H9 (cell line): ENCODE measurements around the gene GPHN. TPM values are rescaled to one million over a fixed set of nuclear protein-coding genes. Genes with fewer than 3 reads are reported as not detected.

Experiments used
- DNase-seq: peaks from one replicate; pipeline ENCODE4 v3.0.0-alpha.2; 2017
- H2AFZ ChIP-seq: one replicate; pipeline ENCODE4 v1.6.1; 2013; ENCODE audit warnings: mild to moderate bottlenecking, low read length, control low read depth, moderate library complexity
- H2AK5ac ChIP-seq: 2 replicates; pipeline ENCODE4 v1.6.1; 2013; ENCODE audit warnings: low read length, control low read depth, mixed read lengths; ENCODE audit not compliant: insufficient read length
- H2BK120ac ChIP-seq: one replicate; pipeline ENCODE4 v1.6.1; 2013; ENCODE audit warnings: low read depth, mild to moderate bottlenecking, low read length, control low read depth, inconsistent platforms; ENCODE audit not compliant: poor library complexity, severe bottlenecking
- H2BK12ac ChIP-seq: 2 replicates; pipeline ENCODE4 v1.6.1; 2013; ENCODE audit warnings: low read length, control low read depth, mixed read lengths, low read depth; ENCODE audit not compliant: insufficient read length
- H2BK15ac ChIP-seq: 2 replicates; pipeline ENCODE4 v1.6.1; 2013; ENCODE audit warnings: low read depth, low read length, control low read depth
- H2BK20ac ChIP-seq: one replicate; pipeline ENCODE4 v1.6.1; 2013; ENCODE audit warnings: low read depth, mild to moderate bottlenecking, low read length, control low read depth, inconsistent platforms; ENCODE audit not compliant: poor library complexity, severe bottlenecking
- H2BK5ac ChIP-seq: 2 replicates; pipeline ENCODE4 v1.6.1; 2013; ENCODE audit warnings: low read length, control low read depth, mixed read lengths; ENCODE audit not compliant: insufficient read length
- H3K14ac ChIP-seq: 2 replicates; pipeline ENCODE4 v1.6.1; 2013; ENCODE audit warnings: low read length, control low read depth; ENCODE audit not compliant: insufficient read depth
- H3K18ac ChIP-seq: 2 replicates; pipeline ENCODE4 v1.6.1; 2013; ENCODE audit warnings: low read depth, mild to moderate bottlenecking, mixed read lengths, low read length, control low read depth; ENCODE audit not compliant: insufficient read length
- H3K23ac ChIP-seq: 2 replicates; pipeline ENCODE4 v1.6.1; 2013; ENCODE audit warnings: low read length, control low read depth, mixed read lengths, low read depth; ENCODE audit not compliant: insufficient read length
- H3K23me2 ChIP-seq: 2 replicates; pipeline ENCODE4 v1.6.1; 2013; ENCODE audit warnings: low read depth, mild to moderate bottlenecking, mixed read lengths, low read length, control low read depth; ENCODE audit not compliant: insufficient read length, poor library complexity, severe bottlenecking
- H3K27ac ChIP-seq: 2 replicates; pipeline ENCODE4 v1.5.1; 2013; ENCODE audit warnings: low read length, control low read depth, mixed read lengths, low read depth; ENCODE audit not compliant: insufficient read length
- H3K27me3 ChIP-seq: 2 replicates; pipeline ENCODE4 v1.6.1; 2013; ENCODE audit warnings: low read length, control low read depth, inconsistent platforms; ENCODE audit not compliant: insufficient read depth
- H3K4ac ChIP-seq: 2 replicates; pipeline ENCODE4 v1.6.1; 2013; ENCODE audit warnings: low read depth, mild to moderate bottlenecking, control low read depth, inconsistent platforms, low read length, moderate library complexity
- H3K4me1 ChIP-seq: 2 replicates; pipeline ENCODE4 v1.6.1; 2013; ENCODE audit warnings: low read length, control low read depth, inconsistent platforms; ENCODE audit not compliant: insufficient read depth
- H3K4me2 ChIP-seq: 2 replicates; pipeline ENCODE4 v1.6.1; 2013; ENCODE audit warnings: low read length, control low read depth, mixed read lengths; ENCODE audit not compliant: insufficient read length, insufficient read depth
- H3K56ac ChIP-seq: 2 replicates; pipeline ENCODE4 v1.6.1; 2013; ENCODE audit warnings: low read depth, mild to moderate bottlenecking, mixed read lengths, low read length, control low read depth; ENCODE audit not compliant: insufficient read length
- H3K79me1 ChIP-seq: 2 replicates; pipeline ENCODE4 v1.6.1; 2013; ENCODE audit warnings: low read depth, mild to moderate bottlenecking, moderate library complexity, low read length, control low read depth, inconsistent platforms; ENCODE audit not compliant: insufficient read depth, poor library complexity, severe bottlenecking
- H3K79me2 ChIP-seq: 2 replicates; pipeline ENCODE4 v1.6.1; 2013; ENCODE audit warnings: low read length, control low read depth, inconsistent platforms; ENCODE audit not compliant: insufficient read depth
- H3K9ac ChIP-seq: 2 replicates; pipeline ENCODE4 v1.6.1; 2013; ENCODE audit warnings: low read length, control low read depth, mixed read lengths; ENCODE audit not compliant: insufficient read length; ENCODE audit errors: extremely low read depth
- H3K9me3 ChIP-seq: one replicate; pipeline ENCODE4 v1.6.1; 2013; ENCODE audit warnings: low read depth, low read length, inconsistent platforms; ENCODE audit not compliant: control insufficient read depth
- H3T11ph ChIP-seq: one replicate; pipeline ENCODE4 v1.6.1; 2013; ENCODE audit warnings: mild to moderate bottlenecking, low read length, control low read depth, inconsistent platforms
- H4K20me1 ChIP-seq: one replicate; pipeline ENCODE4 v1.6.1; 2013; ENCODE audit not compliant: control insufficient read depth, insufficient read length, insufficient read depth
- H4K5ac ChIP-seq: 2 replicates; pipeline ENCODE4 v1.6.1; 2013; ENCODE audit warnings: low read depth, mild to moderate bottlenecking, mixed read lengths, low read length, control low read depth; ENCODE audit not compliant: insufficient read length
- H4K8ac ChIP-seq: replicated peaks from 2 replicates; pipeline ENCODE4 v1.6.1; 2013; ENCODE audit warnings: low read length, control low read depth, mixed read lengths, low read depth; ENCODE audit not compliant: insufficient read length
- H4K91ac ChIP-seq: 2 replicates; pipeline ENCODE4 v1.6.1; 2013; ENCODE audit warnings: low read depth, mild to moderate bottlenecking, moderate library complexity, mixed read lengths, low read length, control low read depth; ENCODE audit not compliant: insufficient read length
- H3K27ac Mint-ChIP-seq, 3 experiments: 2 replicates in 2 of 3; 3 replicates in 1 of 3; pipeline ENCODE4 v1.8.0; 2020 to 2021; ENCODE audit warnings: mixed read lengths in 3 of 3, mild to moderate bottlenecking in 1 of 3, moderate library complexity in 1 of 3
- H3K27me3 Mint-ChIP-seq: 2 replicates; pipeline ENCODE4 v1.8.0; 2021; ENCODE audit warnings: low read depth, mild to moderate bottlenecking, moderate library complexity, mixed read lengths
- H3K36me3 Mint-ChIP-seq, 3 experiments: 2 replicates in 2 of 3; 3 replicates in 1 of 3; pipeline ENCODE4 v1.8.0; 2020 to 2021; ENCODE audit warnings: low read depth in 3 of 3, mixed read lengths in 3 of 3; ENCODE audit not compliant: insufficient read depth in 1 of 3
- H3K4me1 Mint-ChIP-seq, 2 experiments: 2 replicates each; pipeline ENCODE4 v1.8.0; 2020; ENCODE audit warnings: mixed read lengths in 2 of 2
- H3K4me3 Mint-ChIP-seq, 2 experiments: 2 replicates in 1 of 2; 3 replicates in 1 of 2; pipeline ENCODE4 v1.8.0; 2020 to 2021; ENCODE audit warnings: mild to moderate bottlenecking in 2 of 2, mixed read lengths in 2 of 2, moderate library complexity in 1 of 2
- H3K9me3 Mint-ChIP-seq, 2 experiments: 2 replicates in 1 of 2; 3 replicates in 1 of 2; pipeline ENCODE4 v1.8.0; 2020; ENCODE audit warnings: mild to moderate bottlenecking in 2 of 2, mixed read lengths in 2 of 2, moderate library complexity in 1 of 2
- CTCF ChIP-seq: fragments of 200-600 bp; sonication (generic); conservative IDR thresholded peaks from 3 replicates; pipeline ENCODE4 v1.8.0; 2021; ENCODE audit warnings: antibody characterized with exemption, mild to moderate bottlenecking
- WGBS: extraction: QIAGEN DNeasy Blood & Tissue Kit; methylation state at CpG from one replicate; pipeline ENCODE4 v1.1.7; 2013; ENCODE audit warnings: missing lambda C conversion rate, low lambda C conversion rate, mixed read lengths; ENCODE audit not compliant: insufficient read length; ENCODE audit errors: extremely low coverage; 5-methylcytosine and 5-hydroxymethylcytosine counted together
- total RNA-seq: library from RNA; stranded (reverse); gene quantifications from 2 replicates; pipeline ENCODE4 v1.2.1, GENCODE V29; 2021

Gene GPHN
- total RNA-seq, 1 experiment from 2014 or later, result 16.1 TPM

- H3K4me1 Mint-ChIP-seq, result no peaks in the 10 kb centered on the region
- no peak overlapping the region for H4K8ac ChIP-seq
- TF ChIP-seq CTCF, result no peak
Observed at GRCh38 chr14:67077921-67078320, 570.0 kb downstream of the GPHN start.

More at GRCh38 chr14:67077921-67078320, 570.0 kb downstream of the GPHN start:
- no peak overlapping the region for H3K27ac ChIP-seq
- no peaks in the 10 kb centered on the region for H3K9me3 ChIP-seq
- H3K23ac ChIP-seq, result no peak overlapping the region
- no peak overlapping the region for H2BK12ac ChIP-seq
- no peak overlapping the region for H2AFZ ChIP-seq
- H3K14ac ChIP-seq, result no peak overlapping the region
- no peak overlapping the region for H2BK120ac ChIP-seq
- DNase-seq, result no peak
- no peaks in the 10 kb centered on the region for H3K79me1 ChIP-seq
- H4K91ac ChIP-seq, result no peak overlapping the region
- Mint-ChIP-seq H3K27ac (no peak overlapping the region), H3K27me3 (no peaks in the 10 kb centered on the region), H3K4me3 (no peak overlapping the region), H3K9me3 (peaks cover 3 to 11% of the 10 kb centered on the region in 2 experiments; a peak in 2 of 5 replicates), H3K36me3 (peaks cover 0 to 8% (median 3%) of the 10 kb centered on the region in 3 experiments; a peak in 4 of 7 replicates)
- no peak overlapping the region for H4K5ac ChIP-seq
- no peak overlapping the region for H3K56ac ChIP-seq
- H2BK20ac ChIP-seq, result no peak overlapping the region
- no peaks in the 10 kb centered on the region for H3K79me2 ChIP-seq
- H3K4ac ChIP-seq, result no peak overlapping the region
- no peaks in the 10 kb centered on the region for H3K23me2 ChIP-seq
- no peak overlapping the region for H2AK5ac ChIP-seq
- no peaks in the 10 kb centered on the region for H3K4me1 ChIP-seq
- H3K18ac ChIP-seq, result no peak overlapping the region
- H2BK15ac ChIP-seq, result no peak overlapping the region
- H3T11ph ChIP-seq, result no peak overlapping the region
- H3K9ac ChIP-seq, result no peak overlapping the region
- no peaks in the 10 kb centered on the region for H3K27me3 ChIP-seq
- no CpG with 5 or more reads among the region's 3 CpGs for WGBS
- H3K4me2 ChIP-seq, result no peak overlapping the region
- H2BK5ac ChIP-seq, result no peak overlapping the region
- no peaks in the 10 kb centered on the region for H4K20me1 ChIP-seq
